ENCODE data around the gene ALAD. TPM values are rescaled to one million over a fixed set of nuclear protein-coding genes. Genes with fewer than 3 reads are reported as not detected.

Gene ALAD
- total and polyA plus RNA-seq, 9 of the 15 experiments (the other 6 are each of a cell fraction or from before 2014, with no cell fraction given) = 1.3 to 12.7 (median 6.8) TPM

DNA sequence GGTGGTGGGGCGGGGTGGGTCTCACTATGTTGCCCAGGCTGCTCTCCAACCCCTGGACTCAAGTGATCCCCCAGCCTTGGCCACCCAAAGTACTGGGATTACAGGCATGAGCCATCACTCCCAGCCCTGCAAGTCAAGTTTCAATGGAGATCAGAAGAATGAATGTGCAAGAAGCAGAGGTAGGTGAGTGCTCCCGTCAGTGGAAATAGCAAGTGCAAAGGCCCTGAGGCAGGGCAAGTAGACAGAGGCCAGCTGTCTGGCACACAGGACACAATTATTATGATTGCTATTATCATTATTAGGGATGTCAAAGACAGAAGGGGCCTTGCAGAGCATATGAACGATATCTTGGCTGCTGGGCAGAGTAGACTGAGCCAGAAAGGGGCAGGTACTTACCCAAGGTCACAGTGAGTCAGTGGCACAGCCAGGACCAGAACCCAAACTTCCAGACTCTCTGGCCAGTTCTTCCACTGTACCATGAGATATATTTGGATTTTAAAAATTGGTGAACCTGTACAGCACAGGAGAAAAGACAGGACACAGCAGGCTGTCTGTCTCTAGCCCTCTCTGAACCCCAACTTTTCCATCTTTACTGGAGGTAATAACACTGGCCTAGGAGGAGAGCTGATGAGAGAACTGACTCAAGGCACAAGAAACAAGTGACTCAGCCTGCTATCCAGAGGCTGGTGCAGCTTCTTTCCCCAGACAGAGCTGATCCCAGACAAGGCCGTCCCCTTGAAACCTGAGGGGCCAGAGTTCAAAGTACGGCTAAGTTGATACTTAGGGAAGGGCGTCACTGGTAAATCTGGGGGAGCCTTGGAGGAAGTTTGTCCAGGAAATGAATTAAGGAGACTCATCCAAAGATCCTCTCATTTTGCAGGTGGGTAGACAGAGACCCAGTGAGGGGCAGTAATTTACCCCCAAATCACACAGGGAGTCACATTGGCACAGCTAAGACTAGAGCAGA is 25.7 kb downstream of the ALAD start:
- CTCF ChIA-PET (ENCODE audit: low intra/inter-chr PET ratio) = no interaction called here
- no peak overlapping the region; a peak in 1 of 4 replicates for H3K9ac ChIP-seq (ENCODE audit: insufficient read depth in 1 of 2, low read depth in 2 of 2, low read length in 2 of 2)

More for the DNA sequence above, 25.7 kb downstream of the ALAD start:
- H3K27me3 ChIP-seq (ENCODE audit: control insufficient read depth in 2 of 2, insufficient read depth in 2 of 2, low read length in 2 of 2) = no peaks in the 10 kb centered on the region
- H4K20me1 ChIP-seq (replicated peaks; ENCODE audit: control insufficient read depth, insufficient read depth, low read length) = no peaks in the 10 kb centered on the region; the same call in none of the 2 replicates
- FAIRE-seq = no peak
- no peaks in the 10 kb centered on the region for H3K9me3 ChIP-seq (replicated peaks; ENCODE audit: control insufficient read depth, insufficient read depth, low read depth, low read length)
- H3K27ac ChIP-seq (ENCODE audit: extremely low read depth, low read depth, low read length) = no peak overlapping the region
- H3K36me3 ChIP-seq (ENCODE audit: control insufficient read depth, insufficient read depth, low read length) = peaks cover 28% of the 10 kb centered on the region
- peaks cover 8% of the 10 kb centered on the region; the same call in 2 of the 3 replicates for H3K79me2 ChIP-seq (ENCODE audit: control insufficient read depth, insufficient read depth, low read length)
- no peak overlapping the region for H2AFZ ChIP-seq (ENCODE audit: low read depth, low read length)
- POLR2A ChIA-PET = interaction anchor here (0.7 kb wide), 1 partner anchor 101 kb away, joined by 3 read pairs; no protein-coding TSS in a partner anchor
- H3K4me1 ChIP-seq (replicated peaks in 1 of 2; ENCODE audit: control insufficient read depth in 2 of 2, insufficient read depth in 2 of 2, low read length in 2 of 2) = peaks cover 20 to 26% of the 10 kb centered on the region in 2 experiments; a peak in 4 of 5 replicates
- peak overlapping the region; percentile 87; the same call in 1 of the 2 replicates for H3K4me3 ChIP-seq
- ATAC-seq = no peak
- no peak for TF ChIP-seq NR2C2 (CRISPR knock-in tag; IDR thresholded peaks at IDR 0.05)
- peak; percentile 23; the same call in 1 of the 2 replicates for TF ChIP-seq NR2C2 (tag; IDR thresholded peaks at IDR 0.05)
- no peak for TF ChIP-seq SLC30A9 (CRISPR knock-in tag; IDR thresholded peaks at IDR 0.05)
- no peak for TF ChIP-seq CBX8 (IDR thresholded peaks at IDR 0.05; ENCODE audit: borderline replicate concordance, extremely low read depth, low read depth, low read length, poor library complexity, severe bottlenecking)
- no peak for TF ChIP-seq TCFL5 (CRISPR knock-in tag; conservative IDR thresholded peaks at IDR 0.05)
- TF ChIP-seq, protein P1, sequence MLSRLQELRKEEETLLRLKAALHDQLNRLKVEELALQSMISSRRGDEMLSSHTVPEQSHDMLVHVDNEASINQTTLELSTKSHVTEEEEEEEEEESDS (CRISPR knock-in tag; IDR thresholded peaks at IDR 0.05) = no peak
- no peak for TF ChIP-seq JUND (IDR thresholded peaks at IDR 0.05; ENCODE audit: borderline replicate concordance, low read depth, low read length)
- TF ChIP-seq JUND (tag; IDR thresholded peaks at IDR 0.05; ENCODE audit: borderline replicate concordance, low read depth, low read length) = no peak
- no peak for TF ChIP-seq CC2D1A (IDR thresholded peaks at IDR 0.05)
- no peak for TF ChIP-seq DDX20 (tag; IDR thresholded peaks at IDR 0.05; ENCODE audit: low read depth)
- no peak for TF ChIP-seq MAFF (IDR thresholded peaks at IDR 0.05; ENCODE audit: low read length)
- no peak for TF ChIP-seq ARID2 (IDR thresholded peaks at IDR 0.05)
- TF ChIP-seq RBM25 (IDR thresholded peaks at IDR 0.05; ENCODE audit: low read depth, low read length, severe bottlenecking) = peak; percentile 89
- TF ChIP-seq ZNF431 (CRISPR knock-in tag; IDR thresholded peaks at IDR 0.05) = no peak
- peak; percentile 53; the same call in 1 of the 2 replicates for TF ChIP-seq ZNF121 (CRISPR knock-in tag; conservative IDR thresholded peaks at IDR 0.05)
- TF ChIP-seq SRF (CRISPR knock-in tag; IDR thresholded peaks at IDR 0.05) = no peak
- DNase-seq (ENCODE audit: extremely low read depth in 1 of 4, low spot score in 3 of 4) = peak in 1 of 4 experiments; percentile 37
- BruUV-seq (replicated peaks) = TSS peak; percentile 75
- 70% methylated on average over 6 of the region's 6 CpGs for WGBS (ENCODE audit: insufficient coverage, low coverage, missing lambda C conversion rate)
- H3K4me2 ChIP-seq (ENCODE audit: insufficient read depth, low read length) = peak overlapping the region; percentile 39
- no peaks in the 10 kb centered on the region for H3K9me1 ChIP-seq (ENCODE audit: control insufficient read depth, insufficient read depth, low read length)
- in situ Hi-C loops (cut with MboI) = no loop called here
- intact Hi-C loops (cut with micrococcal nuclease) = loop anchor here (2.0 kb wide), 1 partner anchor 67 kb away; no protein-coding TSS in a partner anchor
